ENCODE results near the gene FBXL7.

The FBXL7 gene

DNA sequence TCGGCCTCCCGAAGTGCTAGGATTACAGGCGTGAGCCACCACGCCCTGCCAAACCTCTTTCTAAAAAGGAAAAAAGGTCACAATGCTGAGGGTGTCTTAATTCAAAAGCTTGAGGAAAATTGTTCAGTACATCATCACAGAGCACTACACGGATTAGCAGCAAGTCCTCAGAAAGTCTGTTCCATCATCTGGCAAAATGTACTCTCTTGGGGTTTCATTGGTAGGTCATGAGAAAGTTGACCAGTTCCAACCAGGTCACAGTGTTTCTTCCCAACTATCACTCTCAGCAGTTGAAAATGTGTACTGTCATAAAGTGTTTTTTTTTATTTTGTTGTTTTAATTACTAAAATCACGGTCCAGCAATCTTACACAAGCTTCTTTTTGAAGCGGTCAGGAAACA, 299.6 kb downstream of the FBXL7 start:
- TF ChIP-seq OSR1 (CRISPR knock-in tag; IDR thresholded peaks at IDR 0.05) (no peak), GLIS3 (CRISPR knock-in tag; IDR thresholded peaks at IDR 0.05) (no peak), SNAI2 (CRISPR knock-in tag; IDR thresholded peaks at IDR 0.05) (no peak)
- TF ChIP-seq, protein P1, sequence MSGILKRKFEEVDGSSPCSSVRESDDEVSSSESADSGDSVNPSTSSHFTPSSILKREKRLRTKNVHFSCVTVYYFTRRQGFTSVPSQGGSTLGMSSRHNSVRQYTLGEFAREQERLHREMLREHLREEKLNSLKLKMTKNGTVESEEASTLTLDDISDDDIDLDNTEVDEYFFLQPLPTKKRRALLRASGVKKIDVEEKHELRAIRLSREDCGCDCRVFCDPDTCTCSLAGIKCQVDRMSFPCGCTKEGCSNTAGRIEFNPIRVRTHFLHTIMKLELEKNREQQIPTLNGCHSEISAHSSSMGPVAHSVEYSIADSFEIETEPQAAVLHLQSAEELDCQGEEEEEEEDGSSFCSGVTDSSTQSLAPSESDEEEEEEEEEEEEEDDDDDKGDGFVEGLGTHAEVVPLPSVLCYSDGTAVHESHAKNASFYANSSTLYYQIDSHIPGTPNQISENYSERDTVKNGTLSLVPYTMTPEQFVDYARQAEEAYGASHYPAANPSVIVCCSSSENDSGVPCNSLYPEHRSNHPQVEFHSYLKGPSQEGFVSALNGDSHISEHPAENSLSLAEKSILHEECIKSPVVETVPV (CRISPR knock-in tag; IDR thresholded peaks at IDR 0.05), result no peak
- TF ChIP-seq, protein P2, sequence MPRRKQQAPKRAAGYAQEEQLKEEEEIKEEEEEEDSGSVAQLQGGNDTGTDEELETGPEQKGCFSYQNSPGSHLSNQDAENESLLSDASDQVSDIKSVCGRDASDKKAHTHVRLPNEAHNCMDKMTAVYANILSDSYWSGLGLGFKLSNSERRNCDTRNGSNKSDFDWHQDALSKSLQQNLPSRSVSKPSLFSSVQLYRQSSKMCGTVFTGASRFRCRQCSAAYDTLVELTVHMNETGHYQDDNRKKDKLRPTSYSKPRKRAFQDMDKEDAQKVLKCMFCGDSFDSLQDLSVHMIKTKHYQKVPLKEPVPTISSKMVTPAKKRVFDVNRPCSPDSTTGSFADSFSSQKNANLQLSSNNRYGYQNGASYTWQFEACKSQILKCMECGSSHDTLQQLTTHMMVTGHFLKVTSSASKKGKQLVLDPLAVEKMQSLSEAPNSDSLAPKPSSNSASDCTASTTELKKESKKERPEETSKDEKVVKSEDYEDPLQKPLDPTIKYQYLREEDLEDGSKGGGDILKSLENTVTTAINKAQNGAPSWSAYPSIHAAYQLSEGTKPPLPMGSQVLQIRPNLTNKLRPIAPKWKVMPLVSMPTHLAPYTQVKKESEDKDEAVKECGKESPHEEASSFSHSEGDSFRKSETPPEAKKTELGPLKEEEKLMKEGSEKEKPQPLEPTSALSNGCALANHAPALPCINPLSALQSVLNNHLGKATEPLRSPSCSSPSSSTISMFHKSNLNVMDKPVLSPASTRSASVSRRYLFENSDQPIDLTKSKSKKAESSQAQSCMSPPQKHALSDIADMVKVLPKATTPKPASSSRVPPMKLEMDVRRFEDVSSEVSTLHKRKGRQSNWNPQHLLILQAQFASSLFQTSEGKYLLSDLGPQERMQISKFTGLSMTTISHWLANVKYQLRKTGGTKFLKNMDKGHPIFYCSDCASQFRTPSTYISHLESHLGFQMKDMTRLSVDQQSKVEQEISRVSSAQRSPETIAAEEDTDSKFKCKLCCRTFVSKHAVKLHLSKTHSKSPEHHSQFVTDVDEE (CRISPR knock-in tag; IDR thresholded peaks at IDR 0.05), result no peak
- ATAC-seq, result no peak

DNA sequence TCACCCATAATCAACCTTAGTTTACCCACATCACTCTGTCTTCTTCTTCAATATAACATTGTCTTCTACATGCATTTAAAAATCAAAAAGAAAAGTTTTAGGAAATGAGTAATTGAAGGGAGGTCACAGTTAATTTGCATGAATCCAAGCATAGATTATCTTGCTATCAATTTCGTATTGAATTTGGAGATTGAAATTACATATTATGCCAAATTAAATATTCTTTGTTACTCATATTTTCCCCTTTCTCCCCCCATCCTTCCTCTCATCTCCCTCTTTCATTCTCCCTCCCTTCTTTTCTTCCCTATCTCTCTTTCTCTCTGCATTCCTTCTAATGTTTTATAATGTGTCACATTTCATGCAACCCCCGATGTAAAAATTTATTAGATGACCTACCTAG, 303.3 kb downstream of the FBXL7 start:
- TF ChIP-seq, protein P3, sequence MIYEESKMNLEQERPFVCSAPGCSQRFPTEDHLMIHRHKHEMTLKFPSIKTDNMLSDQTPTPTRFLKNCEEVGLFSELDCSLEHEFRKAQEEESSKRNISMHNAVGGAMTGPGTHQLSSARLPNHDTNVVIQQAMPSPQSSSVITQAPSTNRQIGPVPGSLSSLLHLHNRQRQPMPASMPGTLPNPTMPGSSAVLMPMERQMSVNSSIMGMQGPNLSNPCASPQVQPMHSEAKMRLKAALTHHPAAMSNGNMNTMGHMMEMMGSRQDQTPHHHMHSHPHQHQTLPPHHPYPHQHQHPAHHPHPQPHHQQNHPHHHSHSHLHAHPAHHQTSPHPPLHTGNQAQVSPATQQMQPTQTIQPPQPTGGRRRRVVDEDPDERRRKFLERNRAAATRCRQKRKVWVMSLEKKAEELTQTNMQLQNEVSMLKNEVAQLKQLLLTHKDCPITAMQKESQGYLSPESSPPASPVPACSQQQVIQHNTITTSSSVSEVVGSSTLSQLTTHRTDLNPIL (CRISPR knock-in tag; IDR thresholded peaks at IDR 0.05; ENCODE audit: low read depth), result no peak
- TF ChIP-seq SNAI2 (CRISPR knock-in tag; IDR thresholded peaks at IDR 0.05) (no peak), TCF4 (CRISPR knock-in tag; IDR thresholded peaks at IDR 0.05; ENCODE audit: borderline replicate concordance) (no peak), RARB (CRISPR knock-in tag; IDR thresholded peaks at IDR 0.05) (no peak), OSR1 (CRISPR knock-in tag; IDR thresholded peaks at IDR 0.05) (no peak), BACH2 (CRISPR knock-in tag; IDR thresholded peaks at IDR 0.05; ENCODE audit: borderline replicate concordance) (no peak)
- TF ChIP-seq, protein P4, sequence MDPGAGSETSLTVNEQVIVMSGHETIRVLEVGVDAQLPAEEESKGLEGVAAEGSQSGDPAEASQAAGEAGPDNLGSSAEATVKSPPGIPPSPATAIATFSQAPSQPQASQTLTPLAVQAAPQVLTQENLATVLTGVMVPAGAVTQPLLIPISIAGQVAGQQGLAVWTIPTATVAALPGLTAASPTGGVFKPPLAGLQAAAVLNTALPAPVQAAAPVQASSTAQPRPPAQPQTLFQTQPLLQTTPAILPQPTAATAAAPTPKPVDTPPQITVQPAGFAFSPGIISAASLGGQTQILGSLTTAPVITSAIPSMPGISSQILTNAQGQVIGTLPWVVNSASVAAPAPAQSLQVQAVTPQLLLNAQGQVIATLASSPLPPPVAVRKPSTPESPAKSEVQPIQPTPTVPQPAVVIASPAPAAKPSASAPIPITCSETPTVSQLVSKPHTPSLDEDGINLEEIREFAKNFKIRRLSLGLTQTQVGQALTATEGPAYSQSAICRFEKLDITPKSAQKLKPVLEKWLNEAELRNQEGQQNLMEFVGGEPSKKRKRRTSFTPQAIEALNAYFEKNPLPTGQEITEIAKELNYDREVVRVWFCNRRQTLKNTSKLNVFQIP (CRISPR knock-in tag; IDR thresholded peaks at IDR 0.05; ENCODE audit: borderline replicate concordance, low read depth), result no peak
- no peak for ATAC-seq

DNA sequence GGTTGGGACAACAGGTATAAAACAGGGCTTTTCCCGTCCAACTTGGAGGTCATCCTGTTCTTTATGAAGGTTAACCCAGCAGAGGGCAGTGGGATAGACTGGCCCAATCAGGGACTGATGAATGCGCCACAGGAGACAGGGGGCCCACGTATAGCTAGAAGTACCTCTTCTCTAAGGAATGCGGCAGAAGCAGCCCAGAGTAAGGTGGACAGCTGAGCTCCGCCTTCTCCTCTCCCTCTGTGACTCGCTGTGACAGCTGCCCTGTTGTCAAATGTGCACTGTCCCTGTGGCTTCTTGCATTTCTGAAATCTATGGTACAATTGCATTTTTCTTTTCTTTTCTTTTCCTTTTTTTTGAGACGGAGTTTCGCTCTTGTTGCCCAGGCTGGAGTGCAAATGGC, 306.6 kb downstream of the FBXL7 start:
- ATAC-seq, result no peak; the same call in 2 of the 3 replicates
- TF ChIP-seq, protein P5, sequence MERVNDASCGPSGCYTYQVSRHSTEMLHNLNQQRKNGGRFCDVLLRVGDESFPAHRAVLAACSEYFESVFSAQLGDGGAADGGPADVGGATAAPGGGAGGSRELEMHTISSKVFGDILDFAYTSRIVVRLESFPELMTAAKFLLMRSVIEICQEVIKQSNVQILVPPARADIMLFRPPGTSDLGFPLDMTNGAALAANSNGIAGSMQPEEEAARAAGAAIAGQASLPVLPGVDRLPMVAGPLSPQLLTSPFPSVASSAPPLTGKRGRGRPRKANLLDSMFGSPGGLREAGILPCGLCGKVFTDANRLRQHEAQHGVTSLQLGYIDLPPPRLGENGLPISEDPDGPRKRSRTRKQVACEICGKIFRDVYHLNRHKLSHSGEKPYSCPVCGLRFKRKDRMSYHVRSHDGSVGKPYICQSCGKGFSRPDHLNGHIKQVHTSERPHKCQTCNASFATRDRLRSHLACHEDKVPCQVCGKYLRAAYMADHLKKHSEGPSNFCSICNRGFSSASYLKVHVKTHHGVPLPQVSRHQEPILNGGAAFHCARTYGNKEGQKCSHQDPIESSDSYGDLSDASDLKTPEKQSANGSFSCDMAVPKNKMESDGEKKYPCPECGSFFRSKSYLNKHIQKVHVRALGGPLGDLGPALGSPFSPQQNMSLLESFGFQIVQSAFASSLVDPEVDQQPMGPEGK (CRISPR knock-in tag; IDR thresholded peaks at IDR 0.05; ENCODE audit: borderline replicate concordance), result no peak
- TF ChIP-seq TOX (CRISPR knock-in tag; IDR thresholded peaks at IDR 0.05; ENCODE audit: borderline replicate concordance) (no peak), ZNF70 (CRISPR knock-in tag; IDR thresholded peaks at IDR 0.05) (no peak), ZFP30 (CRISPR knock-in tag; IDR thresholded peaks at IDR 0.05) (no peak)

DNA sequence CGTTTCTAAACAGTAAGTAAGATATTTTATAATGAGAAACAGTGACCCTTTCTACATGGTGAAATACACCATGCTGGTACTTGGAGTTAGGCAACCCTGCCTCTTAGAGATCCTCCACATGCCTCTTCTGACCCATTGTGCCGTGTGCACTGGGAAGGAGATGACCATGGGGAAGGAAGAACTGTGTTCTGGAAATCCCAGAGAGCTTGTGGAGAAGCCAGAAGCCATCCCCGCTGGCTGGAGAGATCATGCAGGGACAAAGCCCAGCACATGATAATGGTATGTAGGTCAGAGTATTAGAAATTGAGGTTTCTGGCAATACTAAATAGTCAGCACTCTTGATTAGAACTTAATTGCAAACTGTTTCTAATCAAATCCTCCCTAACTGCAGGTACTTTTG, 307.3 kb downstream of the FBXL7 start:
- TF ChIP-seq BACH2 (CRISPR knock-in tag; IDR thresholded peaks at IDR 0.05; ENCODE audit: borderline replicate concordance) (no peak), TCF4 (CRISPR knock-in tag; IDR thresholded peaks at IDR 0.05; ENCODE audit: borderline replicate concordance) (no peak), OSR1 (CRISPR knock-in tag; IDR thresholded peaks at IDR 0.05) (no peak), ZNF565 (CRISPR knock-in tag; conservative IDR thresholded peaks at IDR 0.05; ENCODE audit: low read depth) (no peak), ARNTL (CRISPR knock-in tag; IDR thresholded peaks at IDR 0.05; ENCODE audit: borderline replicate concordance, low read depth) (no peak), RARB (CRISPR knock-in tag; IDR thresholded peaks at IDR 0.05) (no peak), TOX (CRISPR knock-in tag; IDR thresholded peaks at IDR 0.05; ENCODE audit: borderline replicate concordance) (no peak)
- TF ChIP-seq, protein P1 (CRISPR knock-in tag; IDR thresholded peaks at IDR 0.05), result no peak
- TF ChIP-seq, protein P4 (CRISPR knock-in tag; IDR thresholded peaks at IDR 0.05; ENCODE audit: borderline replicate concordance, low read depth), result no peak
- peak; percentile 68 for ATAC-seq
